ENCODE results near the gene RABGGTA. TPM values are rescaled to one million over a fixed set of nuclear protein-coding genes. Genes with fewer than 3 reads are reported as not detected.
A peak's percentile ranks its signal among the peaks of the same experiment; 100 is the strongest.

RABGGTA gene
- polyA plus RNA-seq, 3 donors, result 34.5 to 125 (median 35.4) TPM

- Histone ChIP-seq H3K4me2 (replicated peaks; ENCODE audit: extremely low read depth, low read length, poor library complexity, severe bottlenecking) (no peak overlapping the region), H3K36me3 (replicated peaks in 1 of 2; ENCODE audit: control insufficient read depth in 1 of 2, insufficient read depth in 2 of 2, low read length in 2 of 2) (peaks cover 47 to 85% of the 10 kb centered on the region in 2 donors), H3K4me3 (replicated peaks in 1 of 3; ENCODE audit: low read depth in 2 of 3, low read length in 3 of 3) (no peak overlapping the region), H3K9me3 (replicated peaks in 1 of 2; ENCODE audit: control insufficient read depth in 1 of 2, insufficient read depth in 1 of 2, low read length in 2 of 2) (no peaks in the 10 kb centered on the region), H3K9ac (ENCODE audit: insufficient read depth, low read length, poor library complexity, severe bottlenecking) (no peak overlapping the region), H2AFZ (ENCODE audit: insufficient read depth, low read depth, low read length, poor library complexity, severe bottlenecking) (no peak overlapping the region), H3K4me1 (ENCODE audit: control insufficient read depth in 1 of 2, insufficient read depth in 2 of 2, low read length in 2 of 2) (no peaks in the 10 kb centered on the region), H3K27ac (ENCODE audit: low read depth in 1 of 2, low read length in 2 of 2) (no peak overlapping the region), H4K20me1 (ENCODE audit: insufficient read depth, low read length) (no peaks in the 10 kb centered on the region), H3K79me2 (ENCODE audit: insufficient read depth, low read length) (no peaks in the 10 kb centered on the region), H3K27me3 (ENCODE audit: control insufficient read depth in 2 of 2, insufficient read depth in 2 of 2, low read length in 2 of 2) (no peaks in the 10 kb centered on the region)
- Mint-ChIP-seq H3K27ac (peak overlapping the region in 1 of 7 donors; percentile 16), H3K9me3 (no peaks in the 10 kb centered on the region), H3K4me3 (no peak overlapping the region), H3K36me3 (peaks cover 72 to 84% of the 10 kb centered on the region in 2 donors), H3K27me3 (ENCODE audit: low read depth in 3 of 3) (peaks cover 0 to 2% (median 0%) of the 10 kb centered on the region in 3 donors), H3K4me1 (no peaks in the 10 kb centered on the region)
- TF ChIP-seq CTCF (IDR thresholded peaks at IDR 0.05), result no peak
- 93% methylated on average over 4 of the region's 4 CpGs for WGBS (ENCODE audit: insufficient coverage)
- intact Hi-C loops (cut with micrococcal nuclease), result no loop called here
- no peak for DNase-seq
Measured at GRCh38 chr14:24256960-24257359, 14.4 kb downstream of the RABGGTA start.

GRCh38 chr14:24255931-24256711 is 15.3 kb downstream of the RABGGTA start:
- no peak overlapping the region for H3K4me3 Mint-ChIP-seq
- Histone ChIP-seq H2AFZ (ENCODE audit: insufficient read depth, low read depth, low read length, poor library complexity, severe bottlenecking) (no peak overlapping the region), H3K4me2 (replicated peaks; ENCODE audit: extremely low read depth, low read length, poor library complexity, severe bottlenecking) (no peak overlapping the region), H3K36me3 (replicated peaks in 1 of 2; ENCODE audit: control insufficient read depth in 1 of 2, insufficient read depth in 2 of 2, low read length in 2 of 2) (peaks cover 52 to 83% of the 10 kb centered on the region in 2 donors), H3K4me3 (replicated peaks in 1 of 3; ENCODE audit: low read depth in 2 of 3, low read length in 3 of 3) (no peak overlapping the region), H3K27me3 (ENCODE audit: control insufficient read depth in 2 of 2, insufficient read depth in 2 of 2, low read length in 2 of 2) (no peaks in the 10 kb centered on the region), H3K4me1 (ENCODE audit: control insufficient read depth in 1 of 2, insufficient read depth in 2 of 2, low read length in 2 of 2) (no peaks in the 10 kb centered on the region), H3K9ac (ENCODE audit: insufficient read depth, low read length, poor library complexity, severe bottlenecking) (no peak overlapping the region), H3K9me3 (replicated peaks in 1 of 2; ENCODE audit: control insufficient read depth in 1 of 2, insufficient read depth in 1 of 2, low read length in 2 of 2) (no peaks in the 10 kb centered on the region), H3K79me2 (ENCODE audit: insufficient read depth, low read length) (no peaks in the 10 kb centered on the region), H4K20me1 (ENCODE audit: insufficient read depth, low read length) (no peaks in the 10 kb centered on the region), H3K27ac (ENCODE audit: low read depth in 1 of 2, low read length in 2 of 2) (no peak overlapping the region)
- WGBS (ENCODE audit: insufficient coverage), result 94% methylated on average over 7 of the region's 12 CpGs
- H3K4me1 Mint-ChIP-seq, result peaks cover under 1% of the 10 kb centered on the region
- H3K36me3 Mint-ChIP-seq, result peaks cover 70 to 80% of the 10 kb centered on the region in 2 donors
- TF ChIP-seq CTCF (IDR thresholded peaks at IDR 0.05), result no peak
- peaks cover 0 to 2% (median 0%) of the 10 kb centered on the region in 3 donors for H3K27me3 Mint-ChIP-seq (ENCODE audit: low read depth in 3 of 3)
- intact Hi-C loops (cut with micrococcal nuclease), result no loop called here
- DNase-seq, result no peak
- H3K9me3 Mint-ChIP-seq, result no peaks in the 10 kb centered on the region
- peak overlapping the region in 1 of 7 donors; percentile 6 for H3K27ac Mint-ChIP-seq
